ENCODE measurements around the gene ZBTB16.

ZBTB16 gene, protein sequence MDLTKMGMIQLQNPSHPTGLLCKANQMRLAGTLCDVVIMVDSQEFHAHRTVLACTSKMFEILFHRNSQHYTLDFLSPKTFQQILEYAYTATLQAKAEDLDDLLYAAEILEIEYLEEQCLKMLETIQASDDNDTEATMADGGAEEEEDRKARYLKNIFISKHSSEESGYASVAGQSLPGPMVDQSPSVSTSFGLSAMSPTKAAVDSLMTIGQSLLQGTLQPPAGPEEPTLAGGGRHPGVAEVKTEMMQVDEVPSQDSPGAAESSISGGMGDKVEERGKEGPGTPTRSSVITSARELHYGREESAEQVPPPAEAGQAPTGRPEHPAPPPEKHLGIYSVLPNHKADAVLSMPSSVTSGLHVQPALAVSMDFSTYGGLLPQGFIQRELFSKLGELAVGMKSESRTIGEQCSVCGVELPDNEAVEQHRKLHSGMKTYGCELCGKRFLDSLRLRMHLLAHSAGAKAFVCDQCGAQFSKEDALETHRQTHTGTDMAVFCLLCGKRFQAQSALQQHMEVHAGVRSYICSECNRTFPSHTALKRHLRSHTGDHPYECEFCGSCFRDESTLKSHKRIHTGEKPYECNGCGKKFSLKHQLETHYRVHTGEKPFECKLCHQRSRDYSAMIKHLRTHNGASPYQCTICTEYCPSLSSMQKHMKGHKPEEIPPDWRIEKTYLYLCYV

DNA sequence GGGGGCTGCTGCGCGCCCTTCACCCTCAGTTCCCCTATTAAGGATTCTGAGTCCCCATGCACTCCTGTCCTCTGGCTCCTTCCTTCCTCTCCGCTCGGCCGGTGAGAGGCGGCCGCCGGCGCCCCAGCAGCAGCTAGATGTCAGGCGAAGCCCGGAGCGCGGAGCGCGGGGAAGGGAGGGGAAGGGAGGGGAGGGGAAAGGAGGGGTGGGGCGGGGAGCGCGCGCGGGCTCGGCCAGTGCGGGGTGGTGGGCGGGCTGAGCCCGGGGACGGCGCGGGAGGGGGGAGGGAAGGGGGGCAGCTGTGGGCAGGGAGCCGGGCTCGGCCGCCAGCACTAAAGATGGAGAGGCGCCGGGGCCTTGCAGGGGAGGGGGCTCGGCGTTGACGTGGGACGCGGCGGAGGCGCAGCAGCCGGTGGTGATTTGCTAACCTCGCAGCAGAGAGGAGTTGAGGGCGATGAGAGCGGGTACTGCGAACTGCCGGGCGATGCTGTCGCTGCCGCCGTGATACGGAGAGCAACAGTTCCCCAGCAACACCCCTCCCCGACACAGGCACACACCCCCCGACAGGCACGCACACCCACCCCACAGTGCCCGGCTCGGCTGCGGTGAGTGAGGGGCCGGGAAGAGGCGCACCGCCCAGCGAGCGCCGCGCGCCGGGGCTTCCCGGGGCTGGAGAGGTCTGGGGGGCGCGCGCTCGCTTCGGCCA lies at the start of gene ZBTB16:
TSS of gene ZBTB16 (plus strand) at position 434 of the 706 bp plus-strand sequence. CDS start 3,590 bp downstream, outside the sequence.
- DNase-seq, result peak; percentile 64

- DNase-seq, result no peak
Observed at GRCh38 chr11:114010931-114011330, 48.6 kb upstream of the ZBTB16 start.

DNA sequence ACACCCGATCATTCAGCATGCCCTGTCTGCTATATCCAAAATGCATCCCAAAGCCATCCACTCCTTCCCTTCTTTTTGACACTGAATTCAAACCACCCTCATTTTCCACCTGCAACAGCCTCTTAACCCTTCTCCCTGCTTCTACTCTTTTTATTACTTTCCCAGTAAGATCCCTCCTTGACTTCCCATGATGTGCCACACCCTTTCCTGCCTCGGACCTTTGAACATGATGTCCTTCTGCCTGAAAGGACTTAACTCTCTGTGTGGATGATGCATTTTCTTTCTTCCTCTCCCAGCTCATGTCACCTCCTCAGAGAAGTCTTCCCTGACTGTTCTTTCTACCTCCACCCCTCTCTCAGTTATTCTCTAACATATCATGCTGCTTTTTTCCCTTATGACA lies 48.1 kb upstream of the ZBTB16 start:
- no peak for DNase-seq

GRCh38 chr11:114015117-114015516 lies 44.4 kb upstream of the ZBTB16 start:
- no peak for DNase-seq

DNA sequence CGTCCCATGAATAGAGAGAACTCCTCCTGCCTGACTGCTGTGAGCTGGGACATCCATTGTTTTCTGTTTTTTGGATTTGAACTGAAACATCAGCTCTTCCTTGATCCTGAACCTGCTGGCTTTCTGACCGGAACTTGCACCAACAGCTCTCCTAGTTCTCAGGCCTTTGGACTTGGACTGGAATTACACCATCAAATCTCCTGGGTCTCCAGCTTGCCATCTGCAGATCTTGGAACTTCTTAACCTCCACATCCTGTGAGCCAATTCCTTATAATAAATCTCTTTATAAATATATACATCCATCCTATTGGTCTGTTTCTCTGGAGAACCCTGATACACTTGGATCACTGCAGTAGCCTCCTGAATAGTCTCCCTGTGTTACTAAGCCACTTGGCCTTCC lies 42.5 kb upstream of the ZBTB16 start:
- DNase-seq, result no peak

DNA sequence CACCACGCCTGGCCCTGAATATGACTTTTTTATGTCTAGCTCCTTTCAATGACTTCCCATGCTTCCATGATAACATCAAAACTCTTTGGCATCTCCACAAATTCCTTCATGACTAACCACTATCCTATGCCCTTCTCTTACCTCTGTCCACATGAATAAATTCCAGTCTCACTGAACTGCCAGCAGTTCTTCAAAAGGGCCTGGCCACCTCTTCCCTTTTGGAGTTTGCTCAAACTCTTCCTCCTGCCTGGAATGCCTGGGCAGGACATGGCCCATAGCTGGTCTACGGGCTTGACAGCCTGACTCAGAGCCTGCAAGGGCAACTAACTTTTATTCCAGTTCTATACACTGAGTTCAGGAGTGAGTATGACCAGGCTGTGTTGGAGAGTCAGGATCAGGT lies 41.8 kb upstream of the ZBTB16 start:
- DNase-seq, result no peak

- no peak for DNase-seq
Observed at GRCh38 chr11:114019046-114019445, 40.5 kb upstream of the ZBTB16 start.

DNA sequence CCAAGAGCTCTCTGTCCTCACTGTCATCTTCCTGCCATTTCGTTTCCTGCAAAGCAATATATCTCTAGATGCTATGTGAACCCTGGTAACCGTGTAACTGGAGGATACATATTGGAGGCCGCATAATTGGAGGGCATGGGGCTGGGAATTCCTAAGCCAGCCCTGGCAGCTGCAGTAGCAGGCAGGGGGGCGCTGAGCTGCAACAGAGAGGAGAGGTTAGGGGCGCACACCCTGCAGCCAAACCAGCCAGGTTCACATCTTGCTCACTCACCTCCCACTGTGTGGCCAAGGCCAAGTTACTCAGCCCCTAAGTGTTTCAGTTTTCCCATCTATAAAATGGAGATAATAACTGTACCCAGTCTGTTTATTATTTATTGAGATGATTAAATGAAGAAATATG lies 39.9 kb upstream of the ZBTB16 start:
- DNase-seq, result no peak

- no peak for DNase-seq
Observed at GRCh38 chr11:114025329-114025907, 34.1 kb upstream of the ZBTB16 start.

DNA sequence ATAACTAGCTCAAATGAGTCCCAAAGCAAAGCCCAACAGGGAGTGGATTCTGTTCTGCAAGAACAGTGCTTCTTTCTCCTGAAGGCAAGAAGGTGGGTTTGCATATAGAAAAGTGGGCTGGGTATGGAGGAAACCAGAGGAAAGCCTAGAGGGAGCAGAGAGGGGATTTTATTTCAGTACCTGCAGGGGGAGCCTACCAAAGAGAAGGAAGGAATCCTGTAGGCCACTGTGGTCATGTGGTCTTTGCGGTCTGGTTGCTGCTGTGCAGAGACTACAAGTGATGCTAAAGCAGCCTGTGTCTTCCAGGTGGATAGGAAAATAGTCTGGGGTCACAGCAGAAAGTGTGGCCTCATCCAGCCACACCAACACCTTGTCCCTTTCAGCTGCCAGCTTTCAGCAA lies 33.2 kb upstream of the ZBTB16 start:
- DNase-seq, result peak; percentile 38

- DNase-seq, result no peak
Observed at GRCh38 chr11:114027391-114027790, 32.1 kb upstream of the ZBTB16 start.

DNA sequence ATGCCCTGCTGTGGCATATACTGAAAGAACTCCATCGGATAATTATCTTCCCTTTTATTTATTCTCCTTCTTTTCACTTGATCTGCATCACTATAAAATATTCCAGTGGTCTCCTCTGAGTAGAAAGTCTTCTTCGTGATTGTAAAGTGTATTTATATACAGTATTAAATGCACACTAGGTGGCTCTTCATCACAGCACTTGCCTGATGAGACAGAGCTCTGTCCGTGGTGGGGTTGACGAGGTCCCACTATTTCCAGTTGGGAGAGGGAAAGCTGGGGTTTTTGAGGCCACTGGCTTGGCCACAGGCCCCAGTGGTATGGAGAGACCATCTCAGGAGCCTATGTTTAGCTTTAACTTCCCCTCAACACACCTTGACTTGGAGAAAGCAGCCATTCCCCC lies 31.6 kb upstream of the ZBTB16 start:
- DNase-seq, result no peak

- DNase-seq, result no peak
Observed at GRCh38 chr11:114031246-114031966, 28.1 kb upstream of the ZBTB16 start.

DNA sequence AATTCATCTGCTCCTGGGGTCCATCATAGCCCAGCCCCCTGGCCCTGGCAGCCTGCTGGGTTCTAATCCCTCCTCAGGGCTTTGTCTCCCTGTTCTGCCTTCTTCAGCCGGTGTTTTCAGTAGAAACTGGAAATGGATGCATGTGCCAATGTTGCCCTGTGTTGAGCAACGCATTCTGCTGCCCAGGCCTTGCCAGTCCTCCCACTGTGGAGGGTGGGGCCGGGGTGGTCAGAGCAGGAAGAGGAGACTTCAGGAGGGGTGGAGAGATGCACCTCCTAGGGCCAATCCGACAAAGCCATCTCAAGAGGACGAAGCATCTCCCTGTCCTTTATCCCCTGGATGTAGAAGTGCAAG lies 27.6 kb upstream of the ZBTB16 start:
- no peak for DNase-seq

GRCh38 chr11:114033066-114033465 lies 26.4 kb upstream of the ZBTB16 start:
- no peak for DNase-seq

DNA sequence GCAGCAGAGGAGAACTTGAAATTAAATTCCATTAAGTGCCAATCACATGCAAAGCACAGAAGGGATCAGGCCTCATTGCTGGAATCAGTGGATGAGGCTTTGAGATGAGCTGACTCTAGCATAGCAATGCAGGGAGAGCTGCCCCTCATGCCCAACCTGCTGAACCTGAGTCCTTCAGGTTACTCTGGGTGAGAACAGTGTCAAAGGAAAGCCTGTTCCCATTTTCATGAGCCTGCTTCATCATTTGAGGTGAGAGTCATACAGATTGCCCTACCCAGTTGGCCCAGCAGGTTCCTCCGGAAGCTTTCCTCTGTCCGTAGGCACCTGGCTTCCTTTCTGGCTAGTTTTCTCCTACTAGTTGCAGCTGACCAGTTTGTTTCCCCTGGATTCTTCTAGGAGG lies 25.9 kb upstream of the ZBTB16 start:
- no peak for DNase-seq

- no peak for DNase-seq
Observed at GRCh38 chr11:114034956-114035355, 24.6 kb upstream of the ZBTB16 start.

DNA sequence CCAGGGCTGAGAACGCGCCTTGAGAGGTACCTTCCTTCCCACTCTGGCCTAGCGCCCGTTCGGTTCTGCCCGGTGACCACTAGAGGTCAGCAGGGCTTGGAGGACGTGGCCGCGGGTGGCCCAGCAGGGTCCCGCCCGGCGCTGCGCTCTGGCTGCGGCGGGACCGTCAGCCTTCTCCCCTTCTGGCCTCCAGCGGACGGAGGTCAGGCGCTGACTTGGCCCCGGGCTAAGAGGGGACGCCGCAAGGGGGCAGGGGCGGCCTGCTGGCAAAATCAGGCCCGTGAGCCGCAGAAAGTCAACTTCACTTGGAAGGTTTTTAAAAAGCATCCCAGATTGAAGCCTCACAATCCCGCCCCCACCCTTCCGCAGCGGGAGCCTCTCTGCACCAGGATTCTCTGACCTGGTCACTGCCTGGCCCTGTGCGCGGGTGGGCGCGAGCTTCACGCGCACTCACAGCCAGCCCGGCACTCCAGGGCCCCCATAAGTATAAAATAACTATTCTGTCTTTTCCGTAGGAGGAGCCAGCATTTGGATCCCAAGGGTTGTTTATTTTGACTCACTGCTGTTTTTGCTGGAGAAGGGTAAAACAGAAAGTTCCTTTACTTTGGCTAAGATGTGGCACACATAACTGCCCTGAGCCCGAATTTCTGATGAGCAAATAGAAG lies 23.2 kb upstream of the ZBTB16 start:
- peak; percentile 69 for DNase-seq

DNA sequence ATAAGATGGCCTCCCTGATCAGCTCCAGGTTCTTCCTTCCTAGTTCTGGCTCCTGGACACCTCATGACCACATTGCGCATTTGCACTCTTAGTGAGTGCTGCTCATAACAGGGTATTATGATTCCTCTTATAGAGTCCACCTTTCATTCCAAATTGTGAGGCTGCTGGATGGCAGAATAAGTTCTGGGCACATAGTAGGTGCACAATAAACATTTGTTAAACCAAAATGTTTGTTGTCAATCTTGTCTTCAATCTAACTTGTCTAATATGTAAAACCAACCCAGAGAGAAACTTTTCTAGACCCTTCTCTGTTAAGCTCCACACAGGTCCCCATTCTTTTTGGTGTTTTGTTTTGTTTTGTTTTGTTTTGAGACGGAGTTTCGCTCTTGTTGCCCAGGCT lies 22.6 kb upstream of the ZBTB16 start:
- no peak for DNase-seq

- DNase-seq, result no peak
Observed at GRCh38 chr11:114039551-114039950, 20.0 kb upstream of the ZBTB16 start.

DNA sequence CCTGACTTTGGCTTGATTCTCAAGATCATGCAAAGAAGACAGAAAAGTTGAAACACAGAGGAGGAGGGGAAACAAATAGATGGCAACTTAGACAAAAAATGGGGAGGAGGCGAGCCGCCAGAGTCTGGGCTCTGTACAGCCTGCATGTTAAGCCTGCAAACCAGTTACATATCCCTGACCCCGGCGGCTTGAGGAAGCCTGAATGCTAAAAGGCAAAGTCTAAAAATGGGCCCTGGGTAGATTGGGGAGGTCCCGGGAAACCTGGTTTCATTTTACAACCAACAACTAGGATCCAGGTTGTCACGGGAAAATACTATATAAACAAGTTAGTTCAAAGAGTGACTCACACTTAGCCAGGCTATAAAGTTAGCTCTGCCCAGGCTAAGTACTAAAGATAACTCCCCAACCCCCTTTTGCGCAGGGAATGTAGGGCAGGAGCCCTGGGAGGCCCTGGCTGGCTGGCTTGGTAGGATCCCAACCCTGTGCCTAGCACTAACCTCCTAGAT lies 18.8 kb upstream of the ZBTB16 start:
- DNase-seq, result no peak

DNA sequence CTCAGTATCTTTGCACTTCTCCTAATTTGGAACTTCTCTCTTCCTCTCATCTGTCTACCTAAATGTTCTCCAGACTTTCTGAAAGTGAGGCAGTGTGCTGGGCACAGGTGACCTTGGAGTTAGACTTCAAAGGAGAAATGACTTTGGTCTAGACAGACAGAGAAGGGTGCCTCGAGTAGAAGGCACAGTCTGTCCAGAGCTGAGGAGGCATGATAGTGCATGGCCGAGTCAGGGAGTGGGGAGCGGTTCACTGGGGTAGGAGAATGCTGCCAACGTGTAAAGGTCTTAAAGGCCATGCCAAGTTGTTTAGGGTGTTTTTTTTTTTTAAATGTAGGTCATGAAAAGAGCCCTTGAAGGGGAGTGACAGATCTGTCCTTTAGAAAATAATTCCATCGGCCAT lies 17.3 kb upstream of the ZBTB16 start:
- no peak for DNase-seq

All from stimulated activated CD4-positive, alpha-beta T cell treated with anti-CD3 and anti-CD28 coated beads, Interleukin-15, amount 100 ng/mL, for 24 hours (primary cell).